ENCODE results near the gene CEACAM3. TPM values are rescaled to one million over a fixed set of nuclear protein-coding genes. Genes with fewer than 3 reads are reported as not detected.
"Not testable (repeated sequence)": the region's sequence is repeated elsewhere in the genome, so short reads cannot be mapped to it uniquely, and the experiment has no call there.

Gene CEACAM3
- total RNA-seq, 2 donors from 2014 or later: not detected

- peaks cover 44% of the 10 kb centered on the region for H3K27me3 Mint-ChIP-seq
- no peaks in the 10 kb centered on the region for H3K9me3 Mint-ChIP-seq
- H3K36me3 Mint-ChIP-seq (ENCODE audit: low read depth): no peaks in the 10 kb centered on the region
- peaks cover 16% of the 10 kb centered on the region for H3K4me1 Mint-ChIP-seq
- H3K27ac Mint-ChIP-seq: no peak overlapping the region
- no peak for ATAC-seq (replicated peaks)
- H3K4me3 Mint-ChIP-seq: no peak overlapping the region
These were observed 12.8 kb upstream of the CEACAM3 start for GRCh38 chr19:41783612-41784011.

GRCh38 chr19:41784312-41784711, 12.1 kb upstream of the CEACAM3 start:
- H3K36me3 Mint-ChIP-seq (ENCODE audit: low read depth): no peaks in the 10 kb centered on the region
- H3K4me3 Mint-ChIP-seq: peak overlapping the region; percentile 5
- H3K4me1 Mint-ChIP-seq: peaks cover 16% of the 10 kb centered on the region
- no peak overlapping the region for H3K27ac Mint-ChIP-seq
- no peak for ATAC-seq (replicated peaks)
- no peaks in the 10 kb centered on the region for H3K9me3 Mint-ChIP-seq
- peaks cover 48% of the 10 kb centered on the region for H3K27me3 Mint-ChIP-seq

GRCh38 chr19:41784743-41785142, 11.6 kb upstream of the CEACAM3 start:
- Mint-ChIP-seq H3K27me3 (peaks cover 50% of the 10 kb centered on the region), H3K4me3 (peak overlapping the region; percentile 5), H3K36me3 (ENCODE audit: low read depth) (no peaks in the 10 kb centered on the region), H3K9me3 (no peaks in the 10 kb centered on the region), H3K4me1 (peaks cover 16% of the 10 kb centered on the region), H3K27ac (no peak overlapping the region)
- no peak for ATAC-seq (replicated peaks)

- Mint-ChIP-seq H3K9me3 (no peaks in the 10 kb centered on the region), H3K4me3 (peak overlapping the region; percentile 5), H3K36me3 (ENCODE audit: low read depth) (no peaks in the 10 kb centered on the region), H3K27ac (no peak overlapping the region), H3K4me1 (peaks cover 16% of the 10 kb centered on the region), H3K27me3 (peaks cover 43% of the 10 kb centered on the region)
- peak; percentile 94 for ATAC-seq (replicated peaks)
These were observed 10.7 kb upstream of the CEACAM3 start for GRCh38 chr19:41785653-41786052.

GRCh38 chr19:41787055-41787454, 9.3 kb upstream of the CEACAM3 start:
- Mint-ChIP-seq H3K36me3 (ENCODE audit: low read depth) (no peaks in the 10 kb centered on the region), H3K9me3 (no peaks in the 10 kb centered on the region), H3K4me3 (no peak overlapping the region), H3K4me1 (peaks cover 16% of the 10 kb centered on the region), H3K27me3 (peaks cover 38% of the 10 kb centered on the region), H3K27ac (no peak overlapping the region)
- ATAC-seq (replicated peaks): no peak

GRCh38 chr19:41788518-41788917, 7.9 kb upstream of the CEACAM3 start:
- not testable (repeated sequence) for H3K4me3 Mint-ChIP-seq; H3K9me3 Mint-ChIP-seq; H3K36me3 Mint-ChIP-seq (ENCODE audit: low read depth); ATAC-seq (replicated peaks); H3K27ac Mint-ChIP-seq
- Mint-ChIP-seq H3K27me3 (peaks cover 42% of the 10 kb centered on the region), H3K4me1 (peaks cover 21% of the 10 kb centered on the region)

- H3K27me3 Mint-ChIP-seq: peaks cover 41% of the 10 kb centered on the region
- not testable (repeated sequence) for ATAC-seq (replicated peaks); H3K36me3 Mint-ChIP-seq (ENCODE audit: low read depth); H3K4me3 Mint-ChIP-seq; H3K9me3 Mint-ChIP-seq; H3K27ac Mint-ChIP-seq
- peaks cover 21% of the 10 kb centered on the region for H3K4me1 Mint-ChIP-seq
These were observed 7.3 kb upstream of the CEACAM3 start for GRCh38 chr19:41789053-41789452.

GRCh38 chr19:41792513-41793413, 3.6 kb upstream of the CEACAM3 start:
- no peaks in the 10 kb centered on the region for H3K36me3 Mint-ChIP-seq (ENCODE audit: low read depth)

GRCh38 chr19:41793414-41793727, 3.0 kb upstream of the CEACAM3 start:
- Mint-ChIP-seq H3K36me3 (ENCODE audit: low read depth) (no peaks in the 10 kb centered on the region), H3K27me3 (peaks cover 35% of the 10 kb centered on the region), H3K27ac (no peak overlapping the region), H3K4me1 (peaks cover 10% of the 10 kb centered on the region), H3K4me3 (no peak overlapping the region), H3K9me3 (no peaks in the 10 kb centered on the region)
- no peak for ATAC-seq (replicated peaks)

More at GRCh38 chr19:41792513-41793413, 3.6 kb upstream of the CEACAM3 start:
- Mint-ChIP-seq H3K27ac (no peak overlapping the region), H3K27me3 (peaks cover 35% of the 10 kb centered on the region), H3K9me3 (no peaks in the 10 kb centered on the region), H3K4me3 (no peak overlapping the region), H3K4me1 (peaks cover 10% of the 10 kb centered on the region)
- ATAC-seq (replicated peaks): peak; percentile 54

GRCh38 chr19:41795031-41795461, 1.3 kb upstream of the CEACAM3 start:
- no peaks in the 10 kb centered on the region for H3K36me3 Mint-ChIP-seq (ENCODE audit: low read depth)
- no peaks in the 10 kb centered on the region for H3K9me3 Mint-ChIP-seq
- H3K27ac Mint-ChIP-seq: no peak overlapping the region
- H3K4me3 Mint-ChIP-seq: no peak overlapping the region
- H3K4me1 Mint-ChIP-seq: peaks cover 10% of the 10 kb centered on the region
- ATAC-seq (replicated peaks): peak; percentile 91
- H3K27me3 Mint-ChIP-seq: peaks cover 25% of the 10 kb centered on the region

GRCh38 chr19:41796901-41797300, 514 bp downstream of the CEACAM3 start:
- no peaks in the 10 kb centered on the region for H3K36me3 Mint-ChIP-seq (ENCODE audit: low read depth)
- ATAC-seq (replicated peaks): no peak
- H3K4me3 Mint-ChIP-seq: no peak overlapping the region

GRCh38 chr19:41799444-41800000, 3.1 kb downstream of the CEACAM3 start:
- Mint-ChIP-seq H3K27me3 (peaks cover 9% of the 10 kb centered on the region), H3K27ac (peak overlapping the region; percentile 13), H3K4me3 (no peak overlapping the region), H3K9me3 (no peaks in the 10 kb centered on the region), H3K36me3 (ENCODE audit: low read depth) (no peaks in the 10 kb centered on the region), H3K4me1 (peaks cover 11% of the 10 kb centered on the region)
- no peak for ATAC-seq (replicated peaks)

More at GRCh38 chr19:41796901-41797300, 514 bp downstream of the CEACAM3 start:
- peaks cover 25% of the 10 kb centered on the region for H3K27me3 Mint-ChIP-seq
- H3K4me1 Mint-ChIP-seq: peaks cover 10% of the 10 kb centered on the region
- H3K27ac Mint-ChIP-seq: no peak overlapping the region
- no peaks in the 10 kb centered on the region for H3K9me3 Mint-ChIP-seq

GRCh38 chr19:41801031-41801430, 4.6 kb downstream of the CEACAM3 start:
- H3K4me3 Mint-ChIP-seq: no peak overlapping the region

GRCh38 chr19:41801792-41802211, 5.4 kb downstream of the CEACAM3 start:
- no peaks in the 10 kb centered on the region for H3K9me3 Mint-ChIP-seq
- H3K27me3 Mint-ChIP-seq: no peaks in the 10 kb centered on the region
- H3K36me3 Mint-ChIP-seq (ENCODE audit: low read depth): no peaks in the 10 kb centered on the region
- no peak for ATAC-seq (replicated peaks)
- peak overlapping the region; percentile 59 for H3K27ac Mint-ChIP-seq
- H3K4me3 Mint-ChIP-seq: no peak overlapping the region
- peaks cover 5% of the 10 kb centered on the region for H3K4me1 Mint-ChIP-seq

More at GRCh38 chr19:41801031-41801430, 4.6 kb downstream of the CEACAM3 start:
- ATAC-seq (replicated peaks): no peak
- Mint-ChIP-seq H3K27ac (no peak overlapping the region), H3K36me3 (ENCODE audit: low read depth) (no peaks in the 10 kb centered on the region), H3K4me1 (peaks cover 5% of the 10 kb centered on the region), H3K9me3 (no peaks in the 10 kb centered on the region), H3K27me3 (peaks cover 4% of the 10 kb centered on the region)

GRCh38 chr19:41802770-41803169, 6.4 kb downstream of the CEACAM3 start:
- Mint-ChIP-seq H3K4me1 (peaks cover 5% of the 10 kb centered on the region), H3K9me3 (no peaks in the 10 kb centered on the region), H3K27me3 (no peaks in the 10 kb centered on the region), H3K4me3 (no peak overlapping the region), H3K27ac (peak overlapping the region; percentile 37), H3K36me3 (ENCODE audit: low read depth) (no peaks in the 10 kb centered on the region)
- no peak for ATAC-seq (replicated peaks)

Measured in activated T-helper 17 cell treated with anti-CD3 and anti-CD28 coated beads, Interleukin-2, amount 50 U/mL, for 72 hours (primary cell).